Measurements from ENCODE around the gene PNPLA7.
"Not testable (repeated sequence)": the region's sequence is repeated elsewhere in the genome, so short reads cannot be mapped to it uniquely, and the experiment has no call there.

Gene PNPLA7

GRCh38 chr9:137459152-137459600 is 91.0 kb downstream of the PNPLA7 start, which contains the start of gene NSMF:
TSS of gene NSMF (minus strand) at chr9:137459334. CDS start at chr9:137459102, 232 bp downstream.
- peak; percentile 79 for DNase-seq

DNA sequence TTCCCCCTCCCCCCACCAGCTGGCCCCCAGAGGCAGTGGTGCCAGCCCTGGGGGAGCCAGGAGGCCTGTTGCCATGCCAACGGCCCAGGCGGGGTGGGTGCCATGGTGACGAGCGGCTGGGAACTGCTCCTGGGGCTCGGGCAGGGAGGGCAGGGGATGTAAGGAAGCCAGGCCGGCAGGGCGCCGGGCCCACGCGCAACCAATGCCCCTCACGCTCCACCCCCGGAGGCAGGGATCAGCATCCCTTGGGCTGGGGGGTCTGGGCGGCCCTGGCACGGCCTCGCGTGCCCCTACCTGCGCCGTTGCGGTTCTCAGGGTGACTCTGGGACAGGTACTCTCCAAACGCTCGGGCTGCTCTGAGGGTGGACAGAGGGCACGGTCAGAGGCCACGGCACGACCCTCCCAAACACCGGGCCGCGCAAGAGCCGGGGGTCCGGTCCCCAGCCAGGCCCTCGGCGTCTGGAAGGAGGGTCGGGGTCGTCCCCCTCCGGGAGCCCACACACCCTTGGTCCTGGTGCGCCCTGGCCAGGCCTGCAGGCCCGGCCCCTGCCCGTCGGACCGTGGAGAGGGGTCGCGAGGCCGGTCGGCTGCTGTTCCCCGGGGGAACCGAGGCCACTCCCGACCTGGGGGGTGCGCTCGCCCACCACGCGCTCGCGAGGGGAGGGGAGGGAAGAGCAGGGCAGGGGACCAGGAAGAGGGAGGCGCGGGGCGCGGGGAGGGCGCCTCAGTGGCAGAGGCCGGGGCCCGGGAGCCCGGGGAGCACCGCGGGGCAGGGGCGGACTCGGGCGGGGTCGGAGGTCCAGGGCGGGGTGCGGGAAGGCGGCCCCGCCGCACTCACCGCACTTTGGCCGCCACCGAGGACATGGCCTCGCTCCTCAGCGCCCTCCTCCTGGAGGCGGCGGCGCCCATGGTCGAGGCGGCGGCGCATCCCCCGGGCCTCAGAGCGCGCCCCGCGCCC is 91.7 kb downstream of the PNPLA7 start:
- DNase-seq = no peak

- no peak for DNase-seq
Observed at GRCh38 chr9:137457406-137458193, 92.6 kb downstream of the PNPLA7 start.

- DNase-seq = no peak
Observed at GRCh38 chr9:137456864-137457405, 93.3 kb downstream of the PNPLA7 start.

- no peak for DNase-seq
Observed at GRCh38 chr9:137456061-137456863, 93.9 kb downstream of the PNPLA7 start.

GRCh38 chr9:137455359-137455991 is 94.7 kb downstream of the PNPLA7 start:
- DNase-seq = no peak

DNA sequence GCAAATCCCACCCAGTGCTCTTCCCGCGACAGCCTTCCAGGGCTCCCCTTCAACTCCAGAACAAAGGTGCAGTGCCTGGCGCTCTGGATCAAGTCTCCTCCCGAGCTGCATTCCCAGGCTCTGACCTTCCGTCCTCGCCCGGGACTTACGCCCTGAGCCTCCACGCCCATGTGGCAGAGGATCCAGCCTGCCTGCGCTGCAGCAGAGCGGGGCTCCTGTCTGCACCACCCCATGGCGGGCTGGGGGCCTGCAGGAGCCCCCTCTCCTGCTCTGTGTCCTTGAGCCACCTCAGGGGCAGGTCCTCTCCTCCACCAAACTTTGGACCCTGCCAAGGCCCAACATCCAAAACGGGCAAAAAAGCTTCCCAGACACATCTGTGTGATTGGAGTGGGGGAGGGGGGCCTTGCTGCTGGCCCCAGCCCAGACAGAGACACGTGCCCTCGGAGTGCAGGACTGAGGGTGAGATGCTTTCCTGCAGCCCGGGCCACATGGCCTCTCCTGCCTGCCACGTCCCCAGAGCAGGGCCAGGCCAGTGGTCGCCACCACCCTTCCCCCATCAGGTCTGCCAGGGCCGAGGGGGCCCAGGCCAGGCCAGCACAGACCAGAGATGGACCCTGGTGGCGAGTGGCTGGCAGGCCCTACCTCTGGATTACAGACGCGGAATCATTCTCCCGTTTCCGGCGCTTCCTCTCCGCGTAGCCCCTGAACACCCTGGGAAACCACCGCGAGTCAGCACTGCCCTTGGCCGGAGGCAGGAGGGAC is 95.4 kb downstream of the PNPLA7 start:
- DNase-seq = no peak

DNA sequence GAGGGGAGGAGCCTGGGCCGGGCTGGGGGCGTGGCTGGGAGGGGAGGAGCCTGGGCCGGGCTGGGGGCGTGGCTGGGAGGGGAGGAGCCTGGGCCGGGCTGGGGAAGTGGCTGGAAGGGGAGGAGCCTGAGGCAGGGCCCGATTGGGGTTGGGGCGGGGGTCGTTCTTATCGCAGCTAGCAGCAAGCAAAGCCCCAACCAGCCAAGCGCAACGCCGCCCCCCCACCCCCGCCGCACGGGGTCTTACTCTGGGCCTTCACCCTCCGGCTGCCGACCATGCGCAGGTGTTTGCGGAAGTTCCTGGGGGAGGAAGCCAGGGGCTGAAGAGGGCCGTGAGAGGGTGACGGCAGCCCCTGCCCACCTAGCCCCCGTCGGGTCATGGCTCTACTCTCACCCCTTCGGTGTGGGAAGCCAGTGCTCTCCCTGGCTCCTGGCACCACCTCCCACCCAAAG is 96.0 kb downstream of the PNPLA7 start:
- no peak for DNase-seq

DNA sequence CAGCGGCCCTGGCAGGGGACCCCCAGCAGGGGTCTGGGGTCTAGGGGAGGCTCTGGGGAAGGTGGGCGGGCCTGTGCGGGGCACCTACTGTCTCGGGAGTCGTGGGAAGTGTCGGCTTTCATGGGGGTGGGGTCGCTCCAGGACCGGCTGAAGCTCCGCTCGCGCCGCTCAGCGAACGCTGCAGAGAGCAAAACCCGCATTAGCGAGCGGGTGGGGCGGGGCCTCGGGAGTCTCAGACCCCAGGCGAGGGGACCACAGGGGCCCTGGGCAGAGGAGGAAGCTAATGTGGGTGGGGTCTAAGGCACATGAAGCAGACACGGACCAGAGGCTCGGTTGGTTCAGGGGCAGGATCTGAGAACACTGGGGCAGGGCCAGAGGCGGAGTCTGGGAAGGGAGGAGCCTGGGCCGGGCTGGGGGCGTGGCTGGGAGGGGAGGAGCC is 96.5 kb downstream of the PNPLA7 start:
- DNase-seq = no peak

GRCh38 chr9:137452761-137453642 is 97.2 kb downstream of the PNPLA7 start:
- no peak for DNase-seq

DNA sequence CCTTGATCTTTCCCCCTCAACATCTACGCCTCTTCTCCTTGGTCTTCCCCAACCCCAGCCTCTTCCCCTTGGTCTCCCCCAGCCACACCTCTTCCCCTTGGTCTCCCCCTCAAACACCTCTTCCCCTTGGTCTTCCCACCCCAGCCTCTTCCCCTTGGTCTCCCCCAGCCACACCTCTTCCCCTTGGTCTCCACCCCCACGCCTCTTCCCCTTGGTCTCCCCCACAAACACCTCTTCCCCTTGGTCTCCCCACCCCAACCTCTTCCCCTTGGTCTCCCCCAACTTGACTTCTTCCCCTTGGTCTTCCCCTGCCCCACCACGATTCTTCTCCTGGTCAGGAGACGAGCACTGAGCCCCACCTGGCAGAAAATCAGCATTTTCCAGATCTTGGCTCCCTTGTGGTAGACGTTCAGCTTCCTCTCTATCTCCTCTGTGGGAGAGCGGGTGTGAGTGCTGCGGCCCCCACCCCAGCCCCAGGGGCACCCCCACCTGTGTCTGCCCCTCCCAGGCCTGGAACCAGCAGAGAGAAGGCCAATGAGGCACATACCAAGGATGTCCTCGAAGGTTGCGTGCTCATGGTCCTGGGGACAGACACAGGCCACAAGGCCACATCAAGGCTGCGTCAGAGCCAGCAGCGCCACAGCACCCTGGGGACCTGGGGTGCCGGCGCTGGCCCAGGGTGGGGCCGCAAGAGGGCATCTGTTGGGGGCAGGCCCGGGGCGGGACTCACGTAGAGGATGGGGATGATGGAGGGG is 98.0 kb downstream of the PNPLA7 start:
- DNase-seq = no peak

DNA sequence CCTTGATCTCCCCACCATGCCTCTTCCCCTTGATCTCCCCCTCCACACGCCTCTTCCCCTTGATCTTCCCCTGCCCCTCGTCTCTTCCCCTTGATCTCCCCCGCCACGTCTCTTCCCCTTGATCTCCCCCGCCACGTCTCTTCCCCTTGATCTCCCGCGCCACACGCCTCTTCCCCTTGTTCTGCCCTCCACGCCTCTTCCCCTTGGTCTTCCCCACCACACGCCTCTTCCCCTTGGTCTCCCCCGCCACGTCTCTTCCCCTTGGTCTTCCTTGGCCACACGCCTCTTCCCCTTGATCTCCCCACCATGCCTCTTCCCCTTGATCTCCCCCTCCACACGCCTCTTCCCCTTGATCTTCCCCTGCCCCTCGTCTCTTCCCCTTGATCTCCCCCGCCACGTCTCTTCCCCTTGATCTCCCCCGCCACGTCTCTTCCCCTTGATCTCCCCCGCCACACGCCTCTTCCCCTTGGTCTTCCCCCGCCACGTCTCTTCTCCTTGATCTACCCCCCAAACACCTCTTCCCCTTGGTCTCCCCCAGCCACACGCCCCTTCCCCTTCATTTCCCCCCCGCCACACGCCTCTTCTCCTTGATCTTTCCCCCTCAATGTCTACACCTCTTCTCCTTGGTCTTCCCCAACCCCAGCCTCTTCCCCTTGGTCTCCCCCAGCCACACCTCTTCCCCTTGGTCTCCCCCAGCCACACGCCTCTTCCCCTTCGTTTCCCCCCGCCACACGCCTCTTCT is 98.8 kb downstream of the PNPLA7 start:
- not testable (repeated sequence) for DNase-seq

DNA sequence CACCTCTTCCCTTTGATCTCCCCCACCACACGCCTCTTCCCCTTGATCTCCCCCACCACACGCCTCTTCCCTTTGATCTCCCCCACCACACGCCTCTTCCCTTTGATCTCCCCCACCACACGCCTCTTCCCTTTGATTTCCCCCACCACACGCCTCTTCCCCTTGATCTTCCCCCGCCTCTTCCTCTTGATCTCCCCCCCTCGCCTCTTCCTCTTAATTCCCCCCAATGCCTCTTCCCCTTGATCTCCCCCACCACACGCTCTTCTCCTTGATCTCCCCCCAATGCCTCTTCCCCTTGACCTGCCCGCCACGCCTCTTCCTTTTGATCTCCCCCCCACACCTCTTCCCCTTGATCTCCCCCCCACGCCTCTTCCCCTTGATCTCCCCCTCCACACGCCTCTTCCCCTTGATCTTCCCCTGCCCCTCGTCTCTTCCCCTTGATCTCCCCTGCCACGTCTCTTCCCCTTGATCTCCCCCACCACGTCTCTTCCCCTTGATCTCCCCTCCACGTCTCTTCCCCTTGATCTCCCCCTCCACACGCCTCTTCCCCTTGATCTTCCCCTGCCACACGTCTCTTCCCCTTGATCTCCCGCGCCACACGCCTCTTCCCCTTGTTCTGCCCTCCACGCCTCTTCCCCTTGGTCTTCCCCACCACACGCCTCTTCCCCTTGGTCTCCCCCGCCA is 99.5 kb downstream of the PNPLA7 start:
- DNase-seq = not testable (repeated sequence)

DNA sequence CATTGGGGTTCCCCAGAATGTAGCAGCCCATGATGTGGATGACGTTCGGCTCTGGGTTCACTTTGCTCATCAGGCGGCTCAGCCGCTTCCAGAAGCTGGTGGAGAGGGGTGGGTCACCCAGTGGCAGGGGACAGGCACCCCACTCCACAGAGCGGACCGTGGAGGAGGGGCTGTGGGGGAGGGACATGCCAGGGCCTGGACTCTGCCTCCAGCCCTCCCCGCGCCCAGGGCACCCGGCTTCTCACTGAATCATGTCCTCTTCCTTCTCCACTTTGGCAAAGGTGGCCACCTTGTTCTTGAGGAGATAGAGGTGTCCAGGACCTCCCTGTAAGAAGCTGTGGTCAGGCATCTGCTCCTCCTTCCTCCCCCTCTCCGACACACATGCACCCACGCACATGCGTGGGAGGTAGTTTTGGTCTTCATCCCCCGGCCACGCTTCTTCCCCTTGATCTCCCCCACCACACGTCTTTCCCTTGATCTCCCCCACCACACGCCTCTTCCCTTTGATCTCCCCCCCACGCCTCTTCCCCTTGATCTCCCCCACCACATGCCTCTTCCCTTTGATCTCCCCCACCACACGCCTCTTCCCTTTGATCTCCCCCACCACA is 100.2 kb downstream of the PNPLA7 start:
- DNase-seq = no peak

GRCh38 chr9:137449081-137449844 is 100.9 kb downstream of the PNPLA7 start:
- no peak for DNase-seq

- no peak for DNase-seq
Observed at GRCh38 chr9:137448602-137448962, 101.6 kb downstream of the PNPLA7 start.
